OCI-LY7 (cell line): ENCODE results near the gene ROS1.

Experiments used
- CTCF ChIP-seq: fragments of 200-600 bp; sonication (generic); conservative IDR thresholded peaks from 2 replicates; pipeline ENCODE4 v1.5.1; 2014; ENCODE audit warnings: mild to moderate bottlenecking, antibody characterized with exemption, low read length, moderate library complexity, mixed read lengths
- EZH2phosphoT487 ChIP-seq: fragments of 200-600 bp; sonication (generic); IDR thresholded peaks from 2 replicates; pipeline ENCODE4 v1.6.1; 2018; ENCODE audit warnings: low read depth, borderline replicate concordance, mild to moderate bottlenecking, mixed run types, antibody characterized with exemption, low read length, moderate library complexity, mixed read lengths

- TF ChIP-seq EZH2phosphoT487: no peak
- TF ChIP-seq CTCF: no peak
Measured at GRCh38 chr6:117446861-117447260, 21.1 kb upstream of the ROS1 start.
